Measurements from ENCODE around the gene FOXP1. TPM values are rescaled to one million over a fixed set of nuclear protein-coding genes. Genes with fewer than 3 reads are reported as not detected.

FOXP1 gene
- total and polyA plus RNA-seq, 4 donors, result 15.2 to 263 (median 110) TPM

DNA sequence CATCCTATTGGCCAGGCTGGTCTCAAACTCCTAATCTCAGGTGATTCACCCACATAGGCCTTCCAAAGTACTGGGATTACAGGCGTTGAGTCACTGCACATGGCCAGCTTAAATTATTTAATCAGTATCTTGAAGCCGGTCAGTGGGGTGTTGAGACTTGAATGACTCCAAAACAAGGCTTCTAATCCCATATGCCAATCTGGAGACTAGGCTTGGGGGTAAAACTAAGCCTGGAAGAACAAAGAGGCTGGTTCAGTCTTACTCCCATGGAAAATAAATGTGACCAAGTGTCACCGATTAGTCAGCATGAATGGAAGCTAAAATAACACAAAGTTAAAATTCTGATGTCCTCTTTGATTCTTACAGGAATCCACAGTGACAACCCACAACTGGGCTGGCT, 509.1 kb downstream of the FOXP1 start:
- no peak overlapping the region for H3K4me3 ChIP-seq (ENCODE audit: low read length in 2 of 2)
- H3K9me3 ChIP-seq (ENCODE audit: control insufficient read depth, low read length), result no peaks in the 10 kb centered on the region
- 40 to 50% methylated on average over 3 of the region's 3 CpGs for WGBS, 2 donors
- H3K36me3 ChIP-seq (ENCODE audit: control insufficient read depth in 1 of 2, insufficient read depth in 2 of 2, low read length in 1 of 2), result no peaks in the 10 kb centered on the region
- peak overlapping the region in 1 of 2 donors; percentile 64 for H3K27ac ChIP-seq (ENCODE audit: low read depth in 1 of 2, low read length in 2 of 2)
- no peaks in the 10 kb centered on the region for H3K27me3 ChIP-seq (ENCODE audit: control insufficient read depth in 1 of 2, insufficient read depth in 2 of 2, low read length in 1 of 2)
- no peak for ATAC-seq (ENCODE audit: low FRiP score)
- intact Hi-C loops (cut with DNase I), result no loop called here
- no peak for DNase-seq
- peaks cover 10 to 25% of the 10 kb centered on the region in 2 donors for H3K4me1 ChIP-seq (ENCODE audit: control insufficient read depth in 1 of 2, insufficient read depth in 2 of 2, low read length in 2 of 2)

DNA sequence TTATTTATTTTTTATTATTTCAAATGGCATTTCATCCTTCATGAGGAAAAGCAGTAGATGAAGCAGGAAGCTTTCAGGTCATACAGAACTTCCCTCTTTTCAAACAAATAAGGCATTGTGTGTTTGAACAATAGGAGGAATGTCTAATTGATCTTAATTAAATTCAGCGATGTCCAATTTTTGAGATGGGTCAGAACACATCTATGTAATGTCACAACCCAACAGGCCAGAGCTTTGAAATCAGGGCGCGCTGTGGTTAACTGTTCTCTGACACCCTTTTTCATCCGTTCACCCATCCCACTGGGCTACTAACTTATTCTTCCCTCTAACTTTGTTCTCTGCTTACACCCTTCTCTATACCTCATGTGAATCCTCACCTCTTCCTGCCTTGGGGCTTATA, 510.5 kb downstream of the FOXP1 start:
- ATAC-seq (ENCODE audit: low FRiP score), result no peak
- Histone ChIP-seq H3K27me3 (ENCODE audit: control insufficient read depth in 1 of 2, insufficient read depth in 2 of 2, low read length in 1 of 2) (no peaks in the 10 kb centered on the region), H3K9me3 (ENCODE audit: control insufficient read depth, low read length) (no peaks in the 10 kb centered on the region), H3K4me3 (ENCODE audit: low read length in 2 of 2) (no peak overlapping the region), H3K36me3 (ENCODE audit: control insufficient read depth in 1 of 2, insufficient read depth in 2 of 2, low read length in 1 of 2) (no peaks in the 10 kb centered on the region), H3K4me1 (ENCODE audit: control insufficient read depth in 1 of 2, insufficient read depth in 2 of 2, low read length in 2 of 2) (peaks cover 8 to 20% of the 10 kb centered on the region in 2 donors), H3K27ac (ENCODE audit: low read depth in 1 of 2, low read length in 2 of 2) (peak overlapping the region in 1 of 2 donors; percentile 35)
- WGBS, 2 donors, result 92 to 93% methylated on average over 4 of the region's 4 CpGs
- DNase-seq, result no peak
- intact Hi-C loops (cut with DNase I), result no loop called here

DNA sequence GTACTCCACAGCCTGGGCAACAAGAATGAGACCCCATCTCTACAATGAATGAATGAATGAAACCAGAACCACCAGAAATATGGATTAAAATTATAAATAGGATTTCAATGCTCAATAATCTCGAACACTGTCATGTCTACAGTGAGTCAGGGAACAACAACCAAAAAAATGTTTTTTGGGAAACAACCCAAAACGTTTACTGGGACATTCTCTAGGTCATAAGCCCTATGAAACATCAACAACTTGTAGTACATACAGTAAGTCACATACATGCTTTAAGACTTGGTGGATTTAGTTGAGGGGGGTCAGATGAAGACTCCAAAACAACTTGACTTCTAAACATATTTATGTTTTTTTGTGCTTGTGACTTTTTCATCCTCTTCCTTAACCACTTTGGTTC, 511.2 kb downstream of the FOXP1 start:
- WGBS, 2 donors, result 15 to 16% methylated on average over 2 of the region's 2 CpGs
- intact Hi-C loops (cut with DNase I), result no loop called here

GRCh38 chr3:71070497-71071463, 512.7 kb downstream of the FOXP1 start:
- Histone ChIP-seq H3K36me3 (ENCODE audit: control insufficient read depth in 1 of 2, insufficient read depth in 2 of 2, low read length in 1 of 2) (no peaks in the 10 kb centered on the region), H3K27ac (ENCODE audit: low read depth in 1 of 2, low read length in 2 of 2) (peak overlapping the region; percentile 18 to 61), H3K9me3 (ENCODE audit: control insufficient read depth, low read length) (no peaks in the 10 kb centered on the region), H3K27me3 (ENCODE audit: control insufficient read depth in 1 of 2, insufficient read depth in 2 of 2, low read length in 1 of 2) (no peaks in the 10 kb centered on the region), H3K4me1 (ENCODE audit: control insufficient read depth in 1 of 2, insufficient read depth in 2 of 2, low read length in 2 of 2) (peaks cover 8 to 13% of the 10 kb centered on the region in 2 donors), H3K4me3 (ENCODE audit: low read length in 2 of 2) (peak overlapping the region in 1 of 2 donors; percentile 6)
- intact Hi-C loops (cut with DNase I), result no loop called here
- DNase-seq (no peak), ATAC-seq (ENCODE audit: low FRiP score) (peak; percentile 43)
- 13 to 18% methylated on average over 20 of the region's 20 CpGs for WGBS, 2 donors

More for the DNA sequence above, 511.2 kb downstream of the FOXP1 start:
- Histone ChIP-seq H3K9me3 (ENCODE audit: control insufficient read depth, low read length) (no peaks in the 10 kb centered on the region), H3K27ac (ENCODE audit: low read depth in 1 of 2, low read length in 2 of 2) (peak overlapping the region in 1 of 2 donors; percentile 54), H3K4me1 (ENCODE audit: control insufficient read depth in 1 of 2, insufficient read depth in 2 of 2, low read length in 2 of 2) (peaks cover 8 to 17% of the 10 kb centered on the region in 2 donors), H3K27me3 (ENCODE audit: control insufficient read depth in 1 of 2, insufficient read depth in 2 of 2, low read length in 1 of 2) (no peaks in the 10 kb centered on the region), H3K36me3 (ENCODE audit: control insufficient read depth in 1 of 2, insufficient read depth in 2 of 2, low read length in 1 of 2) (no peaks in the 10 kb centered on the region), H3K4me3 (ENCODE audit: low read length in 2 of 2) (no peak overlapping the region)
- no peak for ATAC-seq (ENCODE audit: low FRiP score)
- DNase-seq, result no peak

DNA sequence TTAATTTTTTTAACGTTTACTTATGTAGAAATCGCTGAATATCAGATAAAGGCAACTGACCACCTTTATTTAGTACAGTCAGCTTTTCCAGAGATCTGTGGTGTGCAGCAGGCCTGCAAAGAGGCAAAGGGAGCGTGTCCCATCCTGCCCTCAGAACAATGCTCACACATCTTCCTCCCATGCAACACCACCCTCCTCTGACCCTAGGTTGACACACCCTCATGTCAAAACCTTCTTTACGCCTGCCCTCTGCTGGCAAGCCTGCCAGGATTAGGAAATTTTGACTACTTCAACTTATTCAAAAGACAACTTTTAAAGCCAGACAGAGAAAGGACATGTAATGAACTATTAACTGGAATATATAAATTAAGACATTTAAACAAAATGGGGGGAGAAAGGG, 513.7 kb downstream of the FOXP1 start:
- 13 to 18% methylated on average over 4 of the region's 4 CpGs for WGBS, 2 donors
- ATAC-seq (ENCODE audit: low FRiP score) (peak; percentile 49), DNase-seq (peak; percentile 72 to 82)
- Histone ChIP-seq H3K36me3 (ENCODE audit: control insufficient read depth in 1 of 2, insufficient read depth in 2 of 2, low read length in 1 of 2) (no peaks in the 10 kb centered on the region), H3K9me3 (ENCODE audit: control insufficient read depth, low read length) (no peaks in the 10 kb centered on the region), H3K4me3 (ENCODE audit: low read length in 2 of 2) (no peak overlapping the region), H3K4me1 (ENCODE audit: control insufficient read depth in 1 of 2, insufficient read depth in 2 of 2, low read length in 2 of 2) (peaks cover 8 to 11% of the 10 kb centered on the region in 2 donors), H3K27me3 (ENCODE audit: control insufficient read depth in 1 of 2, insufficient read depth in 2 of 2, low read length in 1 of 2) (no peaks in the 10 kb centered on the region), H3K27ac (ENCODE audit: low read depth in 1 of 2, low read length in 2 of 2) (peak overlapping the region in 1 of 2 donors; percentile 61)
- intact Hi-C loops (cut with DNase I), result loop anchor here (5.0 to 10.0 kb wide), 6 partner anchors 33 to 585 kb away; no protein-coding TSS in a partner anchor

GRCh38 chr3:71067977-71068654, 515.4 kb downstream of the FOXP1 start:
- no peak for DNase-seq
- intact Hi-C loops (cut with DNase I), result loop anchor here (5.0 to 10.0 kb wide), 6 partner anchors 34 to 587 kb away; no protein-coding TSS in a partner anchor
- Histone ChIP-seq H3K36me3 (ENCODE audit: control insufficient read depth in 1 of 2, insufficient read depth in 2 of 2, low read length in 1 of 2) (no peaks in the 10 kb centered on the region), H3K27ac (ENCODE audit: low read depth in 1 of 2, low read length in 2 of 2) (peak overlapping the region in 1 of 2 donors; percentile 55), H3K27me3 (ENCODE audit: control insufficient read depth in 1 of 2, insufficient read depth in 2 of 2, low read length in 1 of 2) (no peaks in the 10 kb centered on the region), H3K4me1 (ENCODE audit: control insufficient read depth in 1 of 2, insufficient read depth in 2 of 2, low read length in 2 of 2) (peaks cover 3 to 6% of the 10 kb centered on the region in 2 donors), H3K4me3 (ENCODE audit: low read length in 2 of 2) (no peak overlapping the region), H3K9me3 (ENCODE audit: control insufficient read depth, low read length) (no peaks in the 10 kb centered on the region)
- 25 to 33% methylated on average over 6 of the region's 6 CpGs for WGBS, 2 donors
- ATAC-seq (ENCODE audit: low FRiP score), result no peak

- H3K36me3 ChIP-seq (ENCODE audit: control insufficient read depth in 1 of 2, insufficient read depth in 2 of 2, low read length in 1 of 2), result no peaks in the 10 kb centered on the region
- H3K4me3 ChIP-seq (ENCODE audit: low read length in 2 of 2), result no peak overlapping the region
- peak overlapping the region in 1 of 2 donors; percentile 90 for H3K27ac ChIP-seq (ENCODE audit: low read depth in 1 of 2, low read length in 2 of 2)
- 22 to 25% methylated on average over 3 of the region's 3 CpGs for WGBS, 2 donors
- H3K27me3 ChIP-seq (ENCODE audit: control insufficient read depth in 1 of 2, insufficient read depth in 2 of 2, low read length in 1 of 2), result no peaks in the 10 kb centered on the region
- intact Hi-C loops (cut with DNase I), result loop anchor here (5.0 to 10.0 kb wide), 6 partner anchors 35 to 588 kb away; no protein-coding TSS in a partner anchor
- DNase-seq, result no peak
- no peak for ATAC-seq (ENCODE audit: low FRiP score)
- no peaks in the 10 kb centered on the region for H3K9me3 ChIP-seq (ENCODE audit: control insufficient read depth, low read length)
- H3K4me1 ChIP-seq (ENCODE audit: control insufficient read depth in 1 of 2, insufficient read depth in 2 of 2, low read length in 2 of 2), result peaks cover 3% of the 10 kb centered on the region in 2 donors
Observed at GRCh38 chr3:71066849-71067261, 516.7 kb downstream of the FOXP1 start.

GRCh38 chr3:71066356-71066755, 517.2 kb downstream of the FOXP1 start:
- WGBS, 2 donors, result 4 to 7% methylated on average over 6 of the region's 6 CpGs
- DNase-seq, result no peak

More at GRCh38 chr3:71066356-71066755, 517.2 kb downstream of the FOXP1 start:
- Histone ChIP-seq H3K27ac (ENCODE audit: low read depth in 1 of 2, low read length in 2 of 2) (peak overlapping the region; percentile 42 to 85), H3K36me3 (ENCODE audit: control insufficient read depth in 1 of 2, insufficient read depth in 2 of 2, low read length in 1 of 2) (no peaks in the 10 kb centered on the region), H3K4me3 (ENCODE audit: low read length in 2 of 2) (peak overlapping the region in 1 of 2 donors; percentile 39), H3K9me3 (ENCODE audit: control insufficient read depth, low read length) (no peaks in the 10 kb centered on the region), H3K27me3 (ENCODE audit: control insufficient read depth in 1 of 2, insufficient read depth in 2 of 2, low read length in 1 of 2) (no peaks in the 10 kb centered on the region), H3K4me1 (ENCODE audit: control insufficient read depth in 1 of 2, insufficient read depth in 2 of 2, low read length in 2 of 2) (peaks cover 3% of the 10 kb centered on the region in 2 donors)
- ATAC-seq (ENCODE audit: low FRiP score), result no peak
- intact Hi-C loops (cut with DNase I), result loop anchor here (5.0 to 10.0 kb wide), 6 partner anchors 36 to 588 kb away; no protein-coding TSS in a partner anchor
